ENCODE data around the gene PPP2R2B.

PPP2R2B gene

DNA sequence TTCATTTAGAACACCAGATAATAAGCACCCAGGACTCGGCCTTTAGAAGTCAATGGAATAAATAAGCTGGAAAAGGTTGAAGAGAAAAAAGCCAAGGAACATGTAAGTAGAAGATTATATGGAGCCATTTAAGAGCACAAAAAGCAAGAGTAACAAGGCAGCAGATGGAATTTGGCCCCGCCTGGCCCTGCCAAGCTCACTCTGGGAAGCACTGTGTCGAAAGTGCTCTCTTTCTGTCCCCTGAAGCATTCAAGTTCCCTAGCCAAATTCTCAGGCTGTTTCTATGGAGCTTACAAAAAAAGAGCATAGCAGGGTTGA, 289.6 kb downstream of the PPP2R2B start:
- TF ChIP-seq, protein P1, sequence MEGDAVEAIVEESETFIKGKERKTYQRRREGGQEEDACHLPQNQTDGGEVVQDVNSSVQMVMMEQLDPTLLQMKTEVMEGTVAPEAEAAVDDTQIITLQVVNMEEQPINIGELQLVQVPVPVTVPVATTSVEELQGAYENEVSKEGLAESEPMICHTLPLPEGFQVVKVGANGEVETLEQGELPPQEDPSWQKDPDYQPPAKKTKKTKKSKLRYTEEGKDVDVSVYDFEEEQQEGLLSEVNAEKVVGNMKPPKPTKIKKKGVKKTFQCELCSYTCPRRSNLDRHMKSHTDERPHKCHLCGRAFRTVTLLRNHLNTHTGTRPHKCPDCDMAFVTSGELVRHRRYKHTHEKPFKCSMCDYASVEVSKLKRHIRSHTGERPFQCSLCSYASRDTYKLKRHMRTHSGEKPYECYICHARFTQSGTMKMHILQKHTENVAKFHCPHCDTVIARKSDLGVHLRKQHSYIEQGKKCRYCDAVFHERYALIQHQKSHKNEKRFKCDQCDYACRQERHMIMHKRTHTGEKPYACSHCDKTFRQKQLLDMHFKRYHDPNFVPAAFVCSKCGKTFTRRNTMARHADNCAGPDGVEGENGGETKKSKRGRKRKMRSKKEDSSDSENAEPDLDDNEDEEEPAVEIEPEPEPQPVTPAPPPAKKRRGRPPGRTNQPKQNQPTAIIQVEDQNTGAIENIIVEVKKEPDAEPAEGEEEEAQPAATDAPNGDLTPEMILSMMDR (IDR thresholded peaks at IDR 0.05; ENCODE audit: low read depth, low read length, missing control alignments) = no peak
- H3K27ac ChIP-seq = no peak overlapping the region
- H3K4me3 ChIP-seq (ENCODE audit: low read depth, low read length) = no peak overlapping the region
- no peak for DNase-seq
- H3K36me3 ChIP-seq (replicated peaks) = no peaks in the 10 kb centered on the region
- in situ Hi-C loops (cut with HindIII; ENCODE audit: low pct_ligation_motif_present, low sequenced_read_pairs) = no loop called here
- H3K27me3 ChIP-seq (replicated peaks) = no peaks in the 10 kb centered on the region

DNA sequence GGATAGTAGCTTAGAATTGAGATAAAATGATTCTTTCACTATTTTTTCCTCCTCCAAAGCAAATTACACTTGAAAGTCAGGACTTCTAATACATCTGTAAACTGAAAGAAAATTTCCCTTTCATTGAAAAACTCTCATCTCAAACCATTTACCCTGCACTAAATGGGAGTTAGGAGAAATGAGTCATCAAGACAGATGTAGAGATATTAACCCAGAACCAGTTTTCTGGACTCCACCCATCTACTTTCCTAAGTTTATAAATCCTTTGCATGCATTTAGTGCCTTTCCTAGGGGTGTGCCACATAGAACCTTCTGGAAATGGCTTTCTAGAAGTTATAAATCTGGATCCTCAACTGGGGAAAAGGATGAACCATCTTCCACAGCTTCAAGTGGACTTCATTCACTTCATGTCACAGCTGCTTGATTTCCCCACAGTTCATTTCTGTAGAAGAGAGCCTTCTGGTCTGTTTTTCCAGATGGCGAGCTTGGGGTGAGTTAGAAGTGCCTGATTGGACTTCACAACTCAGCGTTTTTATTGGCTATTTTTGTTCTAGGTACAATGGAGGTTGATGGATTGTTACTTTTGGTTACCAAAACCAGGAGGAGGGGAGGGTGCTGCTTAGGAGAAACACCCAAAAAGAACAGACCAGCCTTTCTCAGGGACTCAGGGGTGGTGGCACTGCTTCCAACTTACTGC, 290.1 kb downstream of the PPP2R2B start:
- TF ChIP-seq, protein P1 (IDR thresholded peaks at IDR 0.05; ENCODE audit: low read depth, low read length, missing control alignments) = no peak
- Histone ChIP-seq H3K36me3 (replicated peaks) (no peaks in the 10 kb centered on the region), H3K4me3 (ENCODE audit: low read depth, low read length) (no peak overlapping the region), H3K27me3 (replicated peaks) (no peaks in the 10 kb centered on the region), H3K27ac (no peak overlapping the region)
- in situ Hi-C loops (cut with HindIII; ENCODE audit: low pct_ligation_motif_present, low sequenced_read_pairs) = no loop called here
- no peak for DNase-seq

DNA sequence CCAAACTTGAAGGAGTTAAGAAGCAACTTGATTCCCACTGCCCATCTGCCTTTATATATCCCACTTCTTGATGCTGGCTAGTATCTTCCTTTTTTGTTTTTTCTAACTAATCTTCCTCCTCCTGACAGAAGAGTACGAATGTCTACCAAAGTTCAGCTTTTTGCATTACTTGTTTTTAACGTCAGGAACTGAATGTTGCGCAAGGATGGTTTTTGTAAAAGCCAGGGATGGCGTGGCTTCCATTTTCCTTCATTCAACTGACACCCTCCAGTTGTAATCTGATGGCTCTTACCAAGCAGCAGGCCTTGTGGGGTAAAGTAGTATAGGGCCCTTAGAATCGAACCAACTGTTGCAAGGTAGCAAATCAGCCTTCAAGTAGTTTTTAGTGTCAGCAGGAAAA, 291.8 kb downstream of the PPP2R2B start:
- in situ Hi-C loops (cut with HindIII; ENCODE audit: low pct_ligation_motif_present, low sequenced_read_pairs) = no loop called here
- Histone ChIP-seq H3K4me3 (ENCODE audit: low read depth, low read length) (no peak overlapping the region), H3K27me3 (replicated peaks) (no peaks in the 10 kb centered on the region), H3K27ac (no peak overlapping the region), H3K36me3 (replicated peaks) (no peaks in the 10 kb centered on the region)
- DNase-seq = no peak
- TF ChIP-seq, protein P1 (IDR thresholded peaks at IDR 0.05; ENCODE audit: low read depth, low read length, missing control alignments) = no peak

DNA sequence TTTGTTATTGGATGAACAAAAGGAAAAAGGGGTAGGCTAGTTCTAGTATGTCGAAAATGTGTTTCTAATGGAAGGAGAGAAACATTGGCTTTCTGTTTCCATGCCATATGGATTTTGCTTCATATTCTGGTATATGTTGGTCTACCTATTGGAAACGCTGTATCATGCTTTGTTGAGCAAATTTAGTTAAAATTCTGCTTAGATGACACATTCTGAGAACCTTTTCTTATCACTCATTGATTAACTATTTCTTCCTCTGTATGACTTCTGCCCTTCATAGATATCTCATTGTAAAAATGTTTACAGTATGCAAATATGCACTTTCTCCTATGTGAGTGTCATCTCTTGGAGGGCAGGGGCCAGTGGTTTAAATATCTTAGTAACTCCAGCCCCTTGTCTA, 293.8 kb downstream of the PPP2R2B start:
- Histone ChIP-seq H3K27me3 (replicated peaks) (no peaks in the 10 kb centered on the region), H3K4me3 (ENCODE audit: low read depth, low read length) (no peak overlapping the region), H3K36me3 (replicated peaks) (no peaks in the 10 kb centered on the region), H3K27ac (no peak overlapping the region)
- TF ChIP-seq, protein P1 (IDR thresholded peaks at IDR 0.05; ENCODE audit: low read depth, low read length, missing control alignments) = no peak
- in situ Hi-C loops (cut with HindIII; ENCODE audit: low pct_ligation_motif_present, low sequenced_read_pairs) = no loop called here
- no peak for DNase-seq

DNA sequence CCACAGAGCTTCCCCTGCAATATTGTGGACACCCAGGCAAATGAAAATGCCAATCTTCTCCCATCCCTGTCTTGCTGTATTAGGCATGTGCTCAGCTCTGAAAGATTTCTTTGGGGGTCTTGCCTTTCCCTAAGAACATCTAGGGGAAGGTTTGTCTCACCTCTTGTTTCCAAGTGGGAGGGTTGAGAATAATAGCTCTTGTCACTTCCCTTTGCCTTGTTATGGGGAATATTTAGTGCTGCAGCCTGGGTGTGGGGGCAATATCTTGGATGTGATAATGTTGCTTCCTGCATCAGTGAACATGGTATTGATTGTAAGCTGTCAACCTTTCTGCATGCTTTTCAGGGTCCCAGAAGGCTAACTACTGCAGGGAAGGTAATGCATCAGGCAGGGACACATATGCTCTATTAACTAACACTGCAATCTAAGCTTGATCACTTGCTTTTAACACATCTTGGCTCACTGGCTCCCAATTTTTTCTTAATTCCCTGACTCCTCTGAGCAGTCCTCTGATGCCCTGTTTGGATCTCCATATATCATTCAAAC, 296.4 kb downstream of the PPP2R2B start:
- Histone ChIP-seq H3K27me3 (replicated peaks) (no peaks in the 10 kb centered on the region), H3K27ac (no peak overlapping the region), H3K36me3 (replicated peaks) (no peaks in the 10 kb centered on the region), H3K4me3 (ENCODE audit: low read depth, low read length) (no peak overlapping the region)
- in situ Hi-C loops (cut with HindIII; ENCODE audit: low pct_ligation_motif_present, low sequenced_read_pairs) = no loop called here
- TF ChIP-seq, protein P1 (IDR thresholded peaks at IDR 0.05; ENCODE audit: low read depth, low read length, missing control alignments) = no peak
- DNase-seq = no peak

DNA sequence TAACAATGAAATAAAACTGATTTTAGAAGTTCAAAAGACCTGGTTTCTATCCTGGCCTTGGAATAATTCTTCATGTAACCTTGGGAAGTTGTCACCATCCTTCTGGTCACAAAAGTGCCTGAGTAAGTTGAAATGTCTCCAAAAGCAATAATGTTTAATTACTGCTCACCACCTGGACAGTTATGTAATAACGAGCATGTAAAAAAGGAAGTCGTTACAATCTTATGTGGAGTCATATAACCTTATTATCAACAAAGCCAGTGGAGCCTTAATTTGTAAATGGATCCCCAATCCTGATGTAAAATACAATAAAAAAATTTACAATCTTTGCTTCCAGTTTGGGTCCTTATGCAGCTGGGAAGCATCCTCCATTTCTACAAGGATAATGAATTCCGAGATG, 298.3 kb downstream of the PPP2R2B start:
- TF ChIP-seq, protein P1 (IDR thresholded peaks at IDR 0.05; ENCODE audit: low read depth, low read length, missing control alignments) = no peak
- Histone ChIP-seq H3K4me3 (ENCODE audit: low read depth, low read length) (no peak overlapping the region), H3K27ac (no peak overlapping the region), H3K27me3 (replicated peaks) (no peaks in the 10 kb centered on the region), H3K36me3 (replicated peaks) (no peaks in the 10 kb centered on the region)
- in situ Hi-C loops (cut with HindIII; ENCODE audit: low pct_ligation_motif_present, low sequenced_read_pairs) = no loop called here
- DNase-seq = no peak
